ENCODE data around the gene GZMM.

DNA sequence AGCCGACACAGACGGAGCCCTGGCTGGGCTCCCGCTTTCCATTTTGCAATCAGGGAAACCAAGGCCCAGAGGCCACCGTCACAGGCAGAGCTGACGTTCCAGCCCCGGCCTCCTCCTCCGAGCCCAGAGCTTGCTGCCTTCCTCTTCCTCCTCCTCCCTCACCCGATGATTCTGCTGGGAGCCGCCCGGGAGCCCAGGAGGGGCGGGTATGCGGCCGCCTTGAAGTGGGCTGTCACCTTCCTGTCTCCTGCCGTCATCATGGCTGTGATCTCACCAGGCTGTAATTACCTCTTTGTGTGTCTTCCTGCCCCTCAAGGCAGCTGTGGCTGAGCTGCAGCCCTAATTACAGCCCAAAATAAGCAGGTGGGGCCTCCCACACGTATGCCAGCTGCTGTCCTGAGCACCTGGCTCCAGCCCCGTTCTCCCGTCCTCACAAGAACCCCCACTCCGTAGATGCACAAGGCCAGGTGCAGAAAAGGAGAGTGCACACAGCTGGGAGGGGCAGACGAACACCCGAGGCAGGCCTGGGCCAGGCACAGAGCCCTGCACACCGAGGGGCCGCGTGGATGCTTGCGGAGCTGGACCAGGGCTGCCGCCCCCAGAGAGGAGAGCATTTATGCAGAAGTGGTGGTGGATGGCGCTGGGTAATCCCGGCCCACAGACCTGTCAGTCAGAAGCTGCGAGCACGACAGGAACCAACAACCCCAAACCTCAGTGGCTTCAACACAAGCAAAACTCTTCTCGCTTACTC, 32.6 kb upstream of the GZMM start:
- TF ChIP-seq, protein P1, sequence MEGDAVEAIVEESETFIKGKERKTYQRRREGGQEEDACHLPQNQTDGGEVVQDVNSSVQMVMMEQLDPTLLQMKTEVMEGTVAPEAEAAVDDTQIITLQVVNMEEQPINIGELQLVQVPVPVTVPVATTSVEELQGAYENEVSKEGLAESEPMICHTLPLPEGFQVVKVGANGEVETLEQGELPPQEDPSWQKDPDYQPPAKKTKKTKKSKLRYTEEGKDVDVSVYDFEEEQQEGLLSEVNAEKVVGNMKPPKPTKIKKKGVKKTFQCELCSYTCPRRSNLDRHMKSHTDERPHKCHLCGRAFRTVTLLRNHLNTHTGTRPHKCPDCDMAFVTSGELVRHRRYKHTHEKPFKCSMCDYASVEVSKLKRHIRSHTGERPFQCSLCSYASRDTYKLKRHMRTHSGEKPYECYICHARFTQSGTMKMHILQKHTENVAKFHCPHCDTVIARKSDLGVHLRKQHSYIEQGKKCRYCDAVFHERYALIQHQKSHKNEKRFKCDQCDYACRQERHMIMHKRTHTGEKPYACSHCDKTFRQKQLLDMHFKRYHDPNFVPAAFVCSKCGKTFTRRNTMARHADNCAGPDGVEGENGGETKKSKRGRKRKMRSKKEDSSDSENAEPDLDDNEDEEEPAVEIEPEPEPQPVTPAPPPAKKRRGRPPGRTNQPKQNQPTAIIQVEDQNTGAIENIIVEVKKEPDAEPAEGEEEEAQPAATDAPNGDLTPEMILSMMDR (IDR thresholded peaks at IDR 0.05) = no peak
- no peak for TF ChIP-seq POLR2A (IDR thresholded peaks at IDR 0.05)
